Endothelial cell of umbilical vein (primary cell): Measurements from ENCODE around the gene SLC6A9.

ENCODE experiments used
- EZH2 ChIP-seq: IDR thresholded peaks from 2 replicates; pipeline ENCODE4 v1.6.1; 2012; ENCODE audit warnings: borderline replicate concordance, low read depth, mild to moderate bottlenecking, moderate library complexity, low read length, inconsistent platforms; ENCODE audit not compliant: severe bottlenecking
- FOS ChIP-seq: IDR thresholded peaks from 2 replicates; pipeline ENCODE4 v1.6.1; 2011; ENCODE audit warnings: mild to moderate bottlenecking, low read length, moderate library complexity, borderline replicate concordance; ENCODE audit not compliant: insufficient read depth
- POLR2A ChIP-seq: IDR thresholded peaks from 2 replicates; pipeline ENCODE4 v1.6.1; 2012; ENCODE audit warnings: low read depth, mild to moderate bottlenecking, control low read depth, low read length
- POLR2AphosphoS5 ChIP-seq: IDR thresholded peaks from 2 replicates; pipeline ENCODE4 v1.6.1; 2012; ENCODE audit warnings: low read depth, mild to moderate bottlenecking, control low read depth, low read length, moderate library complexity; ENCODE audit not compliant: insufficient read depth
- TF ChIP-seq, protein P1 (sequence below), 2 donors: IDR thresholded peaks; 1 replicate in 1 of 2; 2 replicates in 1 of 2; pipeline ENCODE4 v1.5.1; 2011; ENCODE audit warnings: low read length in 2 of 2, mild to moderate bottlenecking in 2 of 2, moderate library complexity in 2 of 2, control low read depth in 1 of 2, inconsistent platforms in 1 of 2, low read depth in 1 of 2; ENCODE audit not compliant: insufficient read depth in 1 of 2; ENCODE audit errors: extremely low read depth in 1 of 2

DNA sequence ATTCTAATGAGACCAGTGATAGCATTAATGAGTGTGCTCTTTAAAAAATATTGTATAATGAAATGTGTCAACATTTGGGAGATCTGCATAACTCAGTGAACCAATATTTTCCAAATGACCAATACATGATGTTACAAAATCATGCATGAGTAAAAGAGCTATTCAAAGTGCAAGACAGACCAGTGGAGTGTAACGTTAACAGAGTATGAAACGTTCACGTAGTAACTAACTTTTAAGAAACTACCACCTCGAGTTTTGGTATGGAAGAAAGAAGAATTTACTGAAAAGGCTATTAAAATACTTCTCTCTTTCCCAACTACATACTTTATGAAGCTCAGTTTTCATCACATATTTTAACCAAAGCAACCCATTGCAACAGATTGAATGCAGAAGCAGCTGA, 9.6 kb upstream of the SLC6A9 start:
- TF ChIP-seq, protein P1, sequence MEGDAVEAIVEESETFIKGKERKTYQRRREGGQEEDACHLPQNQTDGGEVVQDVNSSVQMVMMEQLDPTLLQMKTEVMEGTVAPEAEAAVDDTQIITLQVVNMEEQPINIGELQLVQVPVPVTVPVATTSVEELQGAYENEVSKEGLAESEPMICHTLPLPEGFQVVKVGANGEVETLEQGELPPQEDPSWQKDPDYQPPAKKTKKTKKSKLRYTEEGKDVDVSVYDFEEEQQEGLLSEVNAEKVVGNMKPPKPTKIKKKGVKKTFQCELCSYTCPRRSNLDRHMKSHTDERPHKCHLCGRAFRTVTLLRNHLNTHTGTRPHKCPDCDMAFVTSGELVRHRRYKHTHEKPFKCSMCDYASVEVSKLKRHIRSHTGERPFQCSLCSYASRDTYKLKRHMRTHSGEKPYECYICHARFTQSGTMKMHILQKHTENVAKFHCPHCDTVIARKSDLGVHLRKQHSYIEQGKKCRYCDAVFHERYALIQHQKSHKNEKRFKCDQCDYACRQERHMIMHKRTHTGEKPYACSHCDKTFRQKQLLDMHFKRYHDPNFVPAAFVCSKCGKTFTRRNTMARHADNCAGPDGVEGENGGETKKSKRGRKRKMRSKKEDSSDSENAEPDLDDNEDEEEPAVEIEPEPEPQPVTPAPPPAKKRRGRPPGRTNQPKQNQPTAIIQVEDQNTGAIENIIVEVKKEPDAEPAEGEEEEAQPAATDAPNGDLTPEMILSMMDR (IDR thresholded peaks at IDR 0.05; ENCODE audit: extremely low read depth in 1 of 2, insufficient read depth in 1 of 2, low read depth in 1 of 2, low read length in 2 of 2), result no peak
- no peak for TF ChIP-seq EZH2
- no peak for TF ChIP-seq POLR2A
- no peak for TF ChIP-seq FOS
- no peak for TF ChIP-seq POLR2AphosphoS5
